A673 (cell line): ENCODE data around the gene ACD. TPM values are rescaled to one million over a fixed set of nuclear protein-coding genes. Genes with fewer than 3 reads are reported as not detected.

Experiments
- BruUV-seq: library from RNA; stranded (reverse); fragments of 400-500 nt; replicated peaks from 2 replicates; lab custom pipeline; 2021; lab: Mats Ljungman, UMichigan
- CTCF ChIA-PET: fragments of 300-600 bp; sonication (Branson Sonifier 250); formaldehyde crosslinking; loops from one replicate; lab custom pipeline; 2022; ENCODE audit warnings: antibody characterized with exemption; lab: Charles Lee
- POLR2A ChIA-PET: fragments of 300-600 bp; sonication (Branson Sonifier 250); formaldehyde crosslinking; loops from one replicate; lab custom pipeline; 2022; ENCODE audit warnings: antibody characterized with exemption; ENCODE audit not compliant: low non-redundant PET; lab: Charles Lee
- DNase-seq: peaks from one replicate; pipeline ENCODE4 v3.0.0-alpha.2; 2015; ENCODE audit warnings: low spot score
- H3K27ac ChIP-seq: fragments of 200-600 bp; sonication (generic); 2 replicates; pipeline ENCODE4 v1.5.1; 2016; ENCODE audit warnings: mixed run types, low read depth, mild to moderate bottlenecking, mixed read lengths, antibody characterized with exemption, low read length; ENCODE audit not compliant: poor library complexity, severe bottlenecking
- H3K27me3 ChIP-seq: fragments of 200-600 bp; sonication (generic); replicated peaks from 2 replicates; pipeline ENCODE4 v1.6.1; 2017; ENCODE audit warnings: mixed run types, low read depth, mild to moderate bottlenecking, mixed read lengths, antibody characterized with exemption, low read length; ENCODE audit not compliant: insufficient read depth, poor library complexity
- H3K36me3 ChIP-seq: fragments of 200-600 bp; sonication (generic); 2 replicates; pipeline ENCODE4 v1.6.1; 2016; ENCODE audit warnings: mixed run types, mild to moderate bottlenecking, mixed read lengths, antibody characterized with exemption, low read length; ENCODE audit not compliant: insufficient read depth, poor library complexity, severe bottlenecking
- H3K4me1 ChIP-seq: fragments of 200-600 bp; sonication (generic); 2 replicates; pipeline ENCODE4 v1.6.1; 2017; ENCODE audit warnings: mixed run types, mild to moderate bottlenecking, mixed read lengths, antibody characterized with exemption, low read length; ENCODE audit not compliant: insufficient read depth, poor library complexity, severe bottlenecking
- H3K4me3 ChIP-seq: fragments of 200-600 bp; sonication (generic); 2 replicates; pipeline ENCODE4 v1.5.1; 2016; ENCODE audit warnings: low read depth, mixed run types, mild to moderate bottlenecking, mixed read lengths, low read length; ENCODE audit not compliant: poor library complexity, severe bottlenecking
- H3K9me3 ChIP-seq: fragments of 200-600 bp; sonication (generic); 2 replicates; pipeline ENCODE4 v1.6.1; 2016; ENCODE audit warnings: mixed run types, low read depth, mild to moderate bottlenecking, mixed read lengths, antibody characterized with exemption, low read length; ENCODE audit not compliant: poor library complexity, severe bottlenecking
- CTCF ChIP-seq: fragments of 300-800, 200-600 bp; sonication (generic); conservative IDR thresholded peaks from 2 replicates; pipeline ENCODE4 v1.5.1; 2017; ENCODE audit warnings: low read depth, mild to moderate bottlenecking, antibody characterized with exemption, low read length, moderate library complexity, mixed read lengths
- EZH2 ChIP-seq: fragments of 200-600 bp; sonication (generic); IDR thresholded peaks from 2 replicates; pipeline ENCODE4 v1.6.1; 2017; ENCODE audit warnings: borderline replicate concordance, low read depth, mild to moderate bottlenecking, mixed read lengths, antibody characterized with exemption, low read length; ENCODE audit not compliant: poor library complexity, severe bottlenecking
- intact Hi-C: fragments of 100-400 bp; cut with micrococcal nuclease; formaldehyde crosslinking; loops from one replicate; pipeline ENCODE4 v1.10.0; 2022; ENCODE audit not compliant: unreplicated experiment
- total RNA-seq: library from RNA; stranded (reverse); gene quantifications from 2 replicates; pipeline ENCODE4 v1.2.3, GENCODE V29; 2021

Gene ACD
- total RNA-seq, 1 experiment from 2014 or later: 45.8 TPM

DNA sequence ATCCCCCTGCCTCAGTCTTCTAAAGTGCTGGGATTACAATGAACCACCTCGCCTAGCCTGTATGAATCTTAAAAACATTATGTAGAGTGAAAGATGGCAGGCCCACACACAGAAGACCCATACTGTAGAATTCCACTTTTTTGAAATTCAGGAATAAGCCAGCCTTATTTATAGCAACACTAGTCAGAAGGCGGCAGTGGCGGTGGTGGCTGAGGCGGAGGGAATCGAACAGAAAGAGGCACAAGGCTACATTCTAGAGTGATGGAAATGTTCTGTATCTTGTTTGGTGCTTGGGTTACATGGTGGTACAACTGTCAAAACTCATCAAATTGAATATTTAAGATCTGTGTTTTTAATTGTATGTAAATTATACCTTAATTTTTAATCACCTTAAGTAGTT lies 47.7 kb upstream of the ACD start:
- POLR2A ChIA-PET: no interaction called here
- H3K27me3 ChIP-seq: no peaks in the 10 kb centered on the region
- BruUV-seq: no TSS peak
- no peak for DNase-seq
- CTCF ChIA-PET: interaction anchor here (0.6 kb wide), 1 partner anchor 232 kb away, joined by 9 read pairs; no protein-coding TSS in a partner anchor
- H3K36me3 ChIP-seq: no peaks in the 10 kb centered on the region
- no peaks in the 10 kb centered on the region for H3K4me1 ChIP-seq
- TF ChIP-seq CTCF: no peak
- no peak overlapping the region for H3K27ac ChIP-seq
- no peak overlapping the region for H3K4me3 ChIP-seq
- no peaks in the 10 kb centered on the region for H3K9me3 ChIP-seq
- intact Hi-C loops: no loop called here

DNA sequence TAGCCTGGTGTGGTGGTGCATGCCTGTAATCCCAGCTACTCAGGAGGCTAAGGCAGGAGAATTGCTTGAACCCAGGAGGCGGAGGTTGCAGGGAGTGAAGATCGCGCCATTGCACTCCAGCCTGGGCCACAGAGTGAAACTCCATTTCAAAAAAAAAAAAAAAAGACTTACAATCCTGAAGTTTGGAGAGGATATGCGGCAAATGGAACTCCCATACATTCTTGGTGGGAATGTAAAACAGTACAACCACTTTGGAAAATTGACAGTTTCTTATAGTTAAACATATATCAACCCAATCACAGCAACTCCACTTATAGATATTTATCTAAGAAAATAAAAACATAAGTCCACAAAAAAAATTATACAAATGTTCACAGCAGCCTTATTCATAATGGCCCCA lies 47.1 kb upstream of the ACD start:
- Histone ChIP-seq H3K36me3 (no peaks in the 10 kb centered on the region), H3K4me1 (no peaks in the 10 kb centered on the region), H3K27me3 (no peaks in the 10 kb centered on the region), H3K27ac (no peak overlapping the region), H3K9me3 (no peaks in the 10 kb centered on the region), H3K4me3 (no peak overlapping the region)
- TF ChIP-seq EZH2 (no peak), CTCF (no peak)
- intact Hi-C loops: no loop called here
- ChIA-PET POLR2A (no interaction called here), CTCF (no interaction called here)
- no TSS peak for BruUV-seq
- DNase-seq: no peak

DNA sequence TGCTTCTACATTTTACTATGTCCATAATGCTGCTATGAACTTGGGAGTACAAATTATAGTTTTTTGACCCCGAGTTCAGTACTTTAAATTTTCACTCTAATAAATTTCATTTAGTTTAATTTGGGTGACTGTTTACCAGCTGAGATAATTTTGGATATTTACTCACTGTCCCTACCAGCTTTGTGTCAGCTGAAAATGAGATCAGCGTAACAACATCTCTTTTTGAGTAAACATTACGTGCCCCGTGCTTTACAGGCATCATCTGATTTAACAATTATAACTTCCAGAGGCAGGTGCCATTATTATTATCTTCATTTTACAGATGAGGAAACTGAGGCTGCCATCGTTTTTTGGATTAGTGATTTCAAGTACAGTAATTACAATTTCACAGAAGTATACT lies 44.0 kb upstream of the ACD start:
- Histone ChIP-seq H3K36me3 (no peaks in the 10 kb centered on the region), H3K9me3 (no peaks in the 10 kb centered on the region), H3K27me3 (no peaks in the 10 kb centered on the region), H3K4me1 (no peaks in the 10 kb centered on the region), H3K4me3 (no peak overlapping the region), H3K27ac (no peak overlapping the region)
- intact Hi-C loops: no loop called here
- BruUV-seq: no TSS peak
- TF ChIP-seq CTCF: no peak
- no peak for TF ChIP-seq EZH2
- DNase-seq: no peak
- CTCF ChIA-PET: no interaction called here
- POLR2A ChIA-PET: no interaction called here
